EL (cell line): ENCODE results near the gene TGFB1I1.
"Not testable (repeated sequence)": the region's sequence is repeated elsewhere in the genome, so short reads cannot be mapped to it uniquely, and the experiment has no call there.

Experiments
- DNase-seq: peaks from one replicate; pipeline ENCODE4 v3.0.0-alpha.2; 2016

The TGFB1I1 gene

GRCh38 chr16:31471875-31472708, at the start of gene TGFB1I1:
Gene TGFB1I1 (plus strand): TSS chr16:31472152. CDS start chr16:31472189, 37 bp downstream.
- DNase-seq = peak; percentile 85

GRCh38 chr16:31423241-31423640, 48.7 kb upstream of the TGFB1I1 start:
- DNase-seq = no peak

- DNase-seq = no peak
These were observed 48.2 kb upstream of the TGFB1I1 start for GRCh38 chr16:31423801-31424200.

- peak; percentile 9 for DNase-seq
These were observed 44.3 kb upstream of the TGFB1I1 start for GRCh38 chr16:31427441-31428278.

- DNase-seq = no peak
These were observed 43.7 kb upstream of the TGFB1I1 start, which contains the start of gene COX6A2 for GRCh38 chr16:31428279-31428597. Gene COX6A2 (minus strand): TSS chr16:31428360. CDS start chr16:31428325, 35 bp downstream.

GRCh38 chr16:31428638-31429247, 43.2 kb upstream of the TGFB1I1 start:
- no peak for DNase-seq

GRCh38 chr16:31429314-31429713, 42.6 kb upstream of the TGFB1I1 start:
- no peak for DNase-seq

- DNase-seq = no peak
These were observed 42.2 kb upstream of the TGFB1I1 start for GRCh38 chr16:31429796-31430195.

- DNase-seq = no peak
These were observed 41.4 kb upstream of the TGFB1I1 start for GRCh38 chr16:31430380-31431052.

- DNase-seq = no peak
These were observed 36.4 kb upstream of the TGFB1I1 start for GRCh38 chr16:31435341-31436220.

- no peak for DNase-seq
These were observed 35.5 kb upstream of the TGFB1I1 start for GRCh38 chr16:31436221-31437045.

GRCh38 chr16:31438414-31438813, 33.5 kb upstream of the TGFB1I1 start:
- DNase-seq = no peak

- DNase-seq = not testable (repeated sequence)
These were observed 32.9 kb upstream of the TGFB1I1 start for GRCh38 chr16:31439023-31439422.

GRCh38 chr16:31439519-31439918, 32.4 kb upstream of the TGFB1I1 start:
- DNase-seq = no peak

- DNase-seq = no peak
These were observed 31.3 kb upstream of the TGFB1I1 start for GRCh38 chr16:31440516-31441184.

- no peak for DNase-seq
These were observed 30.0 kb upstream of the TGFB1I1 start for GRCh38 chr16:31441956-31442355.

GRCh38 chr16:31445931-31446330, 26.0 kb upstream of the TGFB1I1 start:
- not testable (repeated sequence) for DNase-seq

GRCh38 chr16:31451201-31451600, 20.8 kb upstream of the TGFB1I1 start:
- DNase-seq = no peak

- DNase-seq = peak; percentile 74
These were observed 20.1 kb upstream of the TGFB1I1 start for GRCh38 chr16:31451681-31452351.

GRCh38 chr16:31452631-31453106, 19.3 kb upstream of the TGFB1I1 start:
- peak; percentile 94 for DNase-seq
